A204.1 (cell line): ENCODE data around the gene EIF3D.
"Not testable (repeated sequence)": the region's sequence is repeated elsewhere in the genome, so short reads cannot be mapped to it uniquely, and the experiment has no call there.

ENCODE experiments used
- FAIRE-seq: peaks from 2 replicates; lab custom pipeline; 2012; peaks lifted over from hg19 to GRCh38; lab: Jason Lieb, UNC

Gene EIF3D

GRCh38 chr22:36549033-36549432, 20.1 kb upstream of the EIF3D start:
- FAIRE-seq: no peak

DNA sequence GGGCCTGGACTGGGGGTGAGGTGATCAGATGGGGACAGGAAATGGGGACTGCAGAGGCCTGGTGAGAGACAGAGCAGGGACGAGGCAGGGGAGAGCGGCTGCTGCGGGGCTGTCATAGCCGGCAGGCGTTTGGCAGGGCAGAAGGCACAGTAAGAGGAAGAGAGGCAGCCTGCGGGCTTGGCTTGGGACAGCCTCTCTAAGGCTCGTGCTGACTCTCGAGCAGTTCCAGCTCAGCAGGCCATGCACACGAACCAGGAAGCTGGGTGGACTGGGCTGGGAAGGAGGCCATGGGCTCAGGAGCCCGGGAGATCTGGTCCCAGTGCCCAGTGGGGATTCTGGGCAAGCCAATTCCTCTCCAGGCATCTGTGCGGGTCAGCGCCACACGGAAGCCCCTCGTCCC, 19.6 kb upstream of the EIF3D start:
- FAIRE-seq: no peak

- no peak for FAIRE-seq
Observed at GRCh38 chr22:36546932-36547331, 18.0 kb upstream of the EIF3D start.

DNA sequence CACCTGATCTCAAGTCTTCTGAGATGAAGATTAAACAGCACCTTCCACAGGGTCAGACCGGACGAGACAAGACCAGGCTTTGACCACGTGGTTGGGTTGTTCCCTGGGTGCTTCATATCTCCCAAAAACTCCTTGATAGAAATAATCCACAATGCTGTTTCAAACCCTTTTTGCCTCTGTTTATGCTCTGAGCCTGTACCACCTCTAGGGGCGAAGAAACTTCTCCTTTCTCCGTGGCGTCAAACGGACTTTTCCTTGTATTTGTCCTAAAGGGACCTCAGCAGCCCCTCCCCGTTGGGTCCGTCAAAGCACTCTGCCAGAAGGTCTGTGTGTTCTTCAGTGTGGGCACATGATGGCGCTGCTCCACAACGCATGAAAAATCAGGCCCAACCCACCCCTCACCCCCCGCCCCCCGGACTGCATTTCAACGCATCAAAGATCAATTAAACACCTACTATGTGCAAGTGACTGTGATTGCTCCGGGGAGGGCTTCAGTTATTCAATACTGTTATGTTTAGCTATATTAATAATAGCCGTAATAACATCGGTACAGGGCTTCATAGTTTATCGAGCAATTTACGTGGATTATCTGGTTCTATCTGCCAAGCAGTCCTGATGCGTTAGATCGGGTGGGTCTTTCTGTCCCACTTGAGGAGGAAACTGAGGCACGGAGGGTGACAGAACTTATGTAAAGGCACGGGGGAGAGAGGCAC, 17.3 kb upstream of the EIF3D start:
- FAIRE-seq: no peak

GRCh38 chr22:36544107-36544620, 15.2 kb upstream of the EIF3D start:
- FAIRE-seq: no peak

GRCh38 chr22:36541831-36542411, 13.0 kb upstream of the EIF3D start:
- no peak for FAIRE-seq

GRCh38 chr22:36540867-36541642, 12.1 kb upstream of the EIF3D start:
- no peak for FAIRE-seq

DNA sequence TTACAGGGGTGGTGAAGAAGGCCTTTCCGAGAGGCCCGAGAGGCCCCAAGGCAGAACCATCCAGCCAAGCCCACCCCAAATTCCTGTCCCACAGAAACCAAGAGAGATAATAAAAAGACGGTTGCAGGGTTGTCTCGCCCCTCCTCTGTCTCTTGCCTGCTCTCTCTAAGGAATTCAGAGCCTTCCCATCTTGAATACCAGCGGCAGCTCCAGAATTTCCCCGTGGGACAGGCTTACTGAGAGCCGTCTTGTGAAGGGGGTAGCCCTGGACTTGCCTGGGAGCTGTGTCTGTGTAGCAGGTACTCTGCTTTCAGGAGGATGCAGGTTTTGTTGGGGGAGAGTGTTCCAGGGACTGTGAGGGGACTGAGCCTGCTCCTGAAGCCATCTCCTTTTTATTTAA, 9.6 kb upstream of the EIF3D start:
- no peak for FAIRE-seq

DNA sequence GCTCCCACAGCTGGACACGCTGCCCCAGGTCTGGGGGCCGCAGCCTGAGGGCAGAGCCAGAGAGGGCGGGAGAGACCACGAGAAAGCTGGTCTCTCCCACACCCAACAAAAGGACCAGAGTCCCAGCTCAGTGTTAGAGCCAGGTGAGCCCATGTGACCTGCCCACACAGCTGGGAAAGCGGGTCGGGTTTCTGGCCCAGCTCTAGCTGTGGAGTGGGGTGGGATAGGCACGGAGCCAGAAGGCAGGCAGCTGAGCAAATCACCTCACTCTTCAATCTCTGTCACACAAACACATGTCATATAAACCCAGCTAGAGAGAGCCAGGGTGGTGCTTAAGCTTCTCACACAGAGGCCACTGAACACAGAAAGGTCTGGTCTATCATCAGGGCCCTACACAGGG, 7.8 kb upstream of the EIF3D start:
- FAIRE-seq: no peak

DNA sequence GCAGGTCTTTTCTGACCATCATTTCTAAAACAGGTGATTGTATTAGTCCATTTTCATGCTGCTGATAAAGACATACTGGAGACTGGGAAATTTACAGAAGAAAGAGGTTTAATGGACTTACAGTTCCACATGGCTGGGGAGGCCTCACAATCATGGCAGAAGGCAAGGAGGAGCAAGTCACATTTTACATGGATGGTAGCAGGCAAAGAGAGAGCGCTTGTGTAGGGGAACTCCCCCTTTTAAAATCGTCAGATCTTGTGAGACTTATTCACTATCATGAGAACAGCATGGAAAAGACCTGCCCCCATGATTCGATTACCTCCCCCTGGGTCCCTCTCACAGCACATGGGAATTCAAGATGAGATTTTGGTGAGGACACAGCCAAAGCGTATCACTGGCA, 4.4 kb upstream of the EIF3D start:
- not testable (repeated sequence) for FAIRE-seq

DNA sequence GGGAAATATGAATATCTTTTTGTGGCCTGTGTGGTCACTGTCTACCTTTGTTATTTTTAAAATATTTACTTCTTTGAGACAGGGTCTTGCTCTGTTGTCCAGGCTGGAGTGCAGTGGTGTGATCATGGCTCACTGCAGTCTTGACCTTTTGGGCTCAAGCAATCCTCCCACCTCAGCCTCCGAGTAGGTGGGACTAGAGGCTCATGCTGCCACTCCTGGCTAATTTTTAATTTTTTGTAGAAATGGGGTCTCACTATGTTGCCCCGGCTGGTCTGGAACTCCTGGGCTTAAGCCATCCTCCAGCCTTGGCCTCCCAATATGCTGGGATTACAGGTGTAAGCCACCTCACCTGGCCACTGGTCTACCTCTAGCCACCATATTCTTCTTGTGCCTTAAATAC, 3.5 kb upstream of the EIF3D start:
- FAIRE-seq: no peak

GRCh38 chr22:36528341-36528740, 625 bp downstream of the EIF3D start:
- FAIRE-seq: no peak

- FAIRE-seq: no peak
Observed at GRCh38 chr22:36522662-36523061, 6.3 kb downstream of the EIF3D start.

GRCh38 chr22:36520423-36520822, 8.5 kb downstream of the EIF3D start:
- no peak for FAIRE-seq

DNA sequence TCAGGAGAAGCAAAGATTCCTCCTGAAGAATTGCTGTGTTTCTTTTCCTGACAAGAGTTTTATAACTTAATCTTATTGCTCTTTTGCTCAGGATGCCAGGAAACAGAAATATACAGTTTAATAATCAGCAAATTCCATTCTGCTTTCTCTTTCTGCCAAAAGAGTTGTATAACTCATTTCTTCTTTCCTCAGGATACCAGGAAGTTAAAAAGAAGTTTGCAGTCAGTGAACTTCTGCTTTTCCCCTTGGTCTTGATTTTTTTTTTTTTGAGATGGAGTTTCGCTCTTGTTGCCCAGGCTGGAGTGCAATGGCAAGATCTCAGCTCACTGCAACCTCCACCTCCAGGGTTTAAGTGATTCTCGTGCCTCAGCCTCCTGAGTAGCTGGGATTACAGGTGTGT, 9.1 kb downstream of the EIF3D start:
- not testable (repeated sequence) for FAIRE-seq

DNA sequence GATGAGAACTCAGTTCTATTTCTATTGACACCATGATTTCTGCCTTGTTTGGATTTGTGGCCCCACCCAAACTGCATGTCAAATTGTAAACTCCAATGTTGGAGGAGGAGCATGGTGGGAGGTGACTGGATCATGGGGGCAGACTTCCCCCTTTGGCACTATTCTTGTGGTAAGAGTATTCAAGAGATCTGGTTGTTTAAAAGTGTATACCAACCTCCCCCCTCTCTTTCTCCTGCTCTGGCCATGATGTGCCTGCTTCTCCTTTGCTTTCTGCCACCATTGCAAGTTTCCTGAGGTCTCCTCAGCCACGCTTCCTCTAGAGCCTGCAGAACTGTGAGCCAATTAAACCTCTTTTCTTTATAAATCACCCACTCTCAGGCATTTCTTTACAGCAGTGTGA, 14.2 kb downstream of the EIF3D start:
- FAIRE-seq: no peak

DNA sequence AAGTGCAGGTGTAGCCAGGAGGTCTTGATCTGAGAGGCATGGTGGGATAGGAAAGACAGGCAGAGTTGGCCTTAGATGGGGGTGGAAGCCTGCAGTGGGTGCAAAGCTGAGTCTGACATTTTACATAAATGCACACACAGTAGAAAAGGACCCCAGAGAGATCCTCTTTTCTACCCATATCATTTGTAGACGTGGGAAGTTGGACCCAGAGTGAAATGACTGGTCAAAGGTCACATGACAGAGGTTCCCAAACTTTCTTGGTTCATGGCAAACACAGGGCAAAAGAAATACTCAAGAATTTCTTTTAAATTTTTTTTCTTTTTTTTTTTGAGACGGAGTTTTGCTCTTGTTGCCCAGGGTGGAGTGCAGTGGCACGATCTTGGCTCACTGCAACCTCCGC, 16.0 kb downstream of the EIF3D start:
- FAIRE-seq: no peak

DNA sequence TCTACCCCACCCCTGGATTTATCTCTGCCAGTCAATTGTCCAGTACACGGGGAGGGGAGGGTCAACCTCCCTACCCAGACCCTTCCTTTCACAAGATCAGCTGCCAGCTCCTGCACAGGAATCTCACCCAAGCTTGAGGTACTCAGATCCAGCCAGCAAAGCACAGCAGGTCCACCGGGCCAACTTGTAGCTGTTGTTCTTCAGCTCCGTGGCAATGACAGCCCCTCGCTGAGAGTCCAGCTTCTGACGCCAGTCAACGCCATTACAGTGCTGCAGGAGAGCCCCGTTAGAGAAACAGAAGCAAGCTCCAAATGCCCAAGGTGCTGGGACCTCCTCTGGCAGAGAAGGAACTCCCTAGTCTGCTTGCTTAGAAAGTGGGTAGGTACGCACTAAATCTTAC, 16.6 kb downstream of the EIF3D start:
- FAIRE-seq: no peak

DNA sequence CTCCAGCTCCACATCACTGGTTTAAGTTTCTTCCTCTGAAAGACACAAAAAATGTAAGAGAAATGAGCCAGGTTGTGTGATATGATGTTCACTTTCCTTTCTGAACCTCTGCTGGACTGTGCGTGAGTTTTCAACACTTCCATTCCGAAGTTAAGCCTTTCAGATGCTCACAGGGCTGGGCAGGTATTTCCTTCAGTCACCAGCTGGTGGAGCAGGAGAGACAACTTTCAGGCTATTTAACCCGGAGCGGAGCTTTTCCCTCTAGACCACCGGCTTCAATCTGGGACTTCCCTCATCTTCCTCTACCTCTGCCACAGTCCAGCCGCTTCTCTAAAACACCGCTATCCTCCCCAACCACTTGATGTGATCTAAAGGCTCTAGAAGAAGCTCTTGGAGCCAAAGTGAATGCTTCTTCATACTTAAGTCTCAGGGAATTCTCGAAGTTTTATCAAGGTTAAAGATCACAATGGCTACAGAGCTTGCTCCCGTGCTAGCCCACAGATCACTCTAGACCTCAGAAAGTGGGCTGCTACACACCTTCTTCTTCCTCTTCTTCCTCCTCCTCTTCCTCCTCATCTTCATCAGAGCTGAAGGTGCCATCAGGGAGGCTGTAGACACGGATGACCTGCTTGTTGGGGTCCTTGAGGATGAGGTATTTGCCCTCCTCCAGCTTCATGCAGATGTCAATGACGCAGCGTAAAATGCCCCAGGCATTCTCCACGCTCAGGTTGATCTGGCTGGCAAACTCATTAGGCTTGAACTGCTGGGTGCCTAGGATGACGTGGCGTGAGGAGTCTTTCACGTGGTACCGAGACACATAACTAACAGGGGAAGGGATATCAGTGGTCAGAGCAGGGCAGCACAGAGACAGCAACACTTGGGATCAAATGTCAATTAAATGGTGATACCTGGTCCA, 17.7 kb downstream of the EIF3D start:
- FAIRE-seq: no peak

- no peak for FAIRE-seq
Observed at GRCh38 chr22:36510384-36510783, 18.6 kb downstream of the EIF3D start.

- FAIRE-seq: no peak
Observed at GRCh38 chr22:36507518-36508010, 21.4 kb downstream of the EIF3D start.
